ENCODE data around the gene GLIPR1. TPM values are rescaled to one million over a fixed set of nuclear protein-coding genes. Genes with fewer than 3 reads are reported as not detected.

The GLIPR1 gene
- polyA plus RNA-seq, 1 of the 3 experiments (the other 2 are of a cell fraction), result 75.6 TPM

DNA sequence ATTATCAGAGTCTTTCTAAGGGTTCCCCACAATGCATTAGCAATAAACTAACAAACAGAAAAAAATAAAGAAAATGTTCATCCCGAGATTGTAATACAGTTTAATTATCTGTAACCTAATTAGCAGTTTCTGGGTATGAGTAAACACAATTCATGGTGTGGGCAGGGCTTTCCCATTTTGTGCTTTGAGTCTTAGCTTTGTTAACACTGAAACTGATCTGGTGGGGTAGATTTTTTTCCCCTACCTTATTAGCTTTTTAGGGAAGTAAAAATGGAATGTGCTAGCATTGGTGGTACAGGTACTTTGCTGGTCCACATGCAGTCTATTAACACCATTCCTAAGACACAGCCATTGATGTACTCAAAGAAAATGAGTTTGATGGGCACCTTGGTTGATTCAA lies 49.3 kb downstream of the GLIPR1 start (continued):
- TF ChIP-seq, protein P1, sequence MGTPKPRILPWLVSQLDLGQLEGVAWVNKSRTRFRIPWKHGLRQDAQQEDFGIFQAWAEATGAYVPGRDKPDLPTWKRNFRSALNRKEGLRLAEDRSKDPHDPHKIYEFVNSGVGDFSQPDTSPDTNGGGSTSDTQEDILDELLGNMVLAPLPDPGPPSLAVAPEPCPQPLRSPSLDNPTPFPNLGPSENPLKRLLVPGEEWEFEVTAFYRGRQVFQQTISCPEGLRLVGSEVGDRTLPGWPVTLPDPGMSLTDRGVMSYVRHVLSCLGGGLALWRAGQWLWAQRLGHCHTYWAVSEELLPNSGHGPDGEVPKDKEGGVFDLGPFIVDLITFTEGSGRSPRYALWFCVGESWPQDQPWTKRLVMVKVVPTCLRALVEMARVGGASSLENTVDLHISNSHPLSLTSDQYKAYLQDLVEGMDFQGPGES (IDR thresholded peaks at IDR 0.05; ENCODE audit: low read depth, low read length), result no peak
- TF ChIP-seq GATA2 (CRISPR knock-in tag; IDR thresholded peaks at IDR 0.05), result no peak
- TF ChIP-seq EZH2phosphoT487 (IDR thresholded peaks at IDR 0.05; ENCODE audit: borderline replicate concordance, low read depth), result no peak
- no peak for TF ChIP-seq JUND (IDR thresholded peaks at IDR 0.05)

DNA sequence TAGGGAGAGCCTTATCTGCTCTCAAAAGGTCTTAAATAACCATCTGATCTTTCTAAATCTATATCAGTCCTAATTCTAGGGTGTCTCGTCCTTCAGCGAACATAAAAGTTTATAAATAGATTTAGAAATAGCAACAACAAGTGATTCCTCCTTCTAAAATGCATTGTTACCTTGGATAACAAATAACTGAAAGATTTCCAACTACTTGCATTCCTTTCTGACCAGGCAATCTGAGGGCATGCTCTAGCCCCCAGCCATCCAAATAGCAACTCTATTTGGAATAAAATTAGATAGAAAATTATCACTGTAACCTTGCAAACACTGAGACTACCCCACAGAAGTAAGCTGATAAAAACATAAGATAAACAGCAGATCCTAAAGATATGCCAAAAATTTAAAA lies 52.7 kb downstream of the GLIPR1 start:
- TF ChIP-seq EZH2phosphoT487 (IDR thresholded peaks at IDR 0.05; ENCODE audit: borderline replicate concordance, low read depth), result no peak
- no peak for TF ChIP-seq CHD2 (IDR thresholded peaks at IDR 0.05; ENCODE audit: low read length, partially characterized antibody)
- TF ChIP-seq, protein P1 (IDR thresholded peaks at IDR 0.05; ENCODE audit: low read depth, low read length), result no peak
- TF ChIP-seq, protein P2, sequence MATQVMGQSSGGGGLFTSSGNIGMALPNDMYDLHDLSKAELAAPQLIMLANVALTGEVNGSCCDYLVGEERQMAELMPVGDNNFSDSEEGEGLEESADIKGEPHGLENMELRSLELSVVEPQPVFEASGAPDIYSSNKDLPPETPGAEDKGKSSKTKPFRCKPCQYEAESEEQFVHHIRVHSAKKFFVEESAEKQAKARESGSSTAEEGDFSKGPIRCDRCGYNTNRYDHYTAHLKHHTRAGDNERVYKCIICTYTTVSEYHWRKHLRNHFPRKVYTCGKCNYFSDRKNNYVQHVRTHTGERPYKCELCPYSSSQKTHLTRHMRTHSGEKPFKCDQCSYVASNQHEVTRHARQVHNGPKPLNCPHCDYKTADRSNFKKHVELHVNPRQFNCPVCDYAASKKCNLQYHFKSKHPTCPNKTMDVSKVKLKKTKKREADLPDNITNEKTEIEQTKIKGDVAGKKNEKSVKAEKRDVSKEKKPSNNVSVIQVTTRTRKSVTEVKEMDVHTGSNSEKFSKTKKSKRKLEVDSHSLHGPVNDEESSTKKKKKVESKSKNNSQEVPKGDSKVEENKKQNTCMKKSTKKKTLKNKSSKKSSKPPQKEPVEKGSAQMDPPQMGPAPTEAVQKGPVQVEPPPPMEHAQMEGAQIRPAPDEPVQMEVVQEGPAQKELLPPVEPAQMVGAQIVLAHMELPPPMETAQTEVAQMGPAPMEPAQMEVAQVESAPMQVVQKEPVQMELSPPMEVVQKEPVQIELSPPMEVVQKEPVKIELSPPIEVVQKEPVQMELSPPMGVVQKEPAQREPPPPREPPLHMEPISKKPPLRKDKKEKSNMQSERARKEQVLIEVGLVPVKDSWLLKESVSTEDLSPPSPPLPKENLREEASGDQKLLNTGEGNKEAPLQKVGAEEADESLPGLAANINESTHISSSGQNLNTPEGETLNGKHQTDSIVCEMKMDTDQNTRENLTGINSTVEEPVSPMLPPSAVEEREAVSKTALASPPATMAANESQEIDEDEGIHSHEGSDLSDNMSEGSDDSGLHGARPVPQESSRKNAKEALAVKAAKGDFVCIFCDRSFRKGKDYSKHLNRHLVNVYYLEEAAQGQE (IDR thresholded peaks at IDR 0.05; ENCODE audit: low read depth, low read length), result no peak
- TF ChIP-seq, protein P3, sequence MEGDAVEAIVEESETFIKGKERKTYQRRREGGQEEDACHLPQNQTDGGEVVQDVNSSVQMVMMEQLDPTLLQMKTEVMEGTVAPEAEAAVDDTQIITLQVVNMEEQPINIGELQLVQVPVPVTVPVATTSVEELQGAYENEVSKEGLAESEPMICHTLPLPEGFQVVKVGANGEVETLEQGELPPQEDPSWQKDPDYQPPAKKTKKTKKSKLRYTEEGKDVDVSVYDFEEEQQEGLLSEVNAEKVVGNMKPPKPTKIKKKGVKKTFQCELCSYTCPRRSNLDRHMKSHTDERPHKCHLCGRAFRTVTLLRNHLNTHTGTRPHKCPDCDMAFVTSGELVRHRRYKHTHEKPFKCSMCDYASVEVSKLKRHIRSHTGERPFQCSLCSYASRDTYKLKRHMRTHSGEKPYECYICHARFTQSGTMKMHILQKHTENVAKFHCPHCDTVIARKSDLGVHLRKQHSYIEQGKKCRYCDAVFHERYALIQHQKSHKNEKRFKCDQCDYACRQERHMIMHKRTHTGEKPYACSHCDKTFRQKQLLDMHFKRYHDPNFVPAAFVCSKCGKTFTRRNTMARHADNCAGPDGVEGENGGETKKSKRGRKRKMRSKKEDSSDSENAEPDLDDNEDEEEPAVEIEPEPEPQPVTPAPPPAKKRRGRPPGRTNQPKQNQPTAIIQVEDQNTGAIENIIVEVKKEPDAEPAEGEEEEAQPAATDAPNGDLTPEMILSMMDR (IDR thresholded peaks at IDR 0.05), result no peak
- TF ChIP-seq ELF1 (IDR thresholded peaks at IDR 0.05), result no peak
- TF ChIP-seq, protein P4, sequence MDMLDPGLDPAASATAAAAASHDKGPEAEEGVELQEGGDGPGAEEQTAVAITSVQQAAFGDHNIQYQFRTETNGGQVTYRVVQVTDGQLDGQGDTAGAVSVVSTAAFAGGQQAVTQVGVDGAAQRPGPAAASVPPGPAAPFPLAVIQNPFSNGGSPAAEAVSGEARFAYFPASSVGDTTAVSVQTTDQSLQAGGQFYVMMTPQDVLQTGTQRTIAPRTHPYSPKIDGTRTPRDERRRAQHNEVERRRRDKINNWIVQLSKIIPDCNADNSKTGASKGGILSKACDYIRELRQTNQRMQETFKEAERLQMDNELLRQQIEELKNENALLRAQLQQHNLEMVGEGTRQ (IDR thresholded peaks at IDR 0.05; ENCODE audit: borderline replicate concordance, low read depth, low read length), result no peak
- TF ChIP-seq MEF2A (IDR thresholded peaks at IDR 0.05; ENCODE audit: borderline replicate concordance, low read depth), result no peak
- TF ChIP-seq GABPA (IDR thresholded peaks at IDR 0.05; ENCODE audit: low read depth), result no peak
- TF ChIP-seq, protein P5, sequence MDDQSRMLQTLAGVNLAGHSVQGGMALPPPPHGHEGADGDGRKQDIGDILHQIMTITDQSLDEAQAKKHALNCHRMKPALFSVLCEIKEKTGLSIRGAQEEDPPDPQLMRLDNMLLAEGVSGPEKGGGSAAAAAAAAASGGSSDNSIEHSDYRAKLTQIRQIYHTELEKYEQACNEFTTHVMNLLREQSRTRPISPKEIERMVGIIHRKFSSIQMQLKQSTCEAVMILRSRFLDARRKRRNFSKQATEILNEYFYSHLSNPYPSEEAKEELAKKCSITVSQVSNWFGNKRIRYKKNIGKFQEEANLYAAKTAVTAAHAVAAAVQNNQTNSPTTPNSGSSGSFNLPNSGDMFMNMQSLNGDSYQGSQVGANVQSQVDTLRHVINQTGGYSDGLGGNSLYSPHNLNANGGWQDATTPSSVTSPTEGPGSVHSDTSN (IDR thresholded peaks at IDR 0.05), result no peak
- TF ChIP-seq TAF1 (IDR thresholded peaks at IDR 0.05; ENCODE audit: borderline replicate concordance, low read depth, low read length), result no peak
- TF ChIP-seq TCF12 (IDR thresholded peaks at IDR 0.05), result no peak
- TF ChIP-seq JUND (IDR thresholded peaks at IDR 0.05), result no peak
- no peak for TF ChIP-seq RXRA (IDR thresholded peaks at IDR 0.05; ENCODE audit: borderline replicate concordance, low read depth)
- TF ChIP-seq NFIC (IDR thresholded peaks at IDR 0.05; ENCODE audit: borderline replicate concordance), result no peak
- TF ChIP-seq, protein P6, sequence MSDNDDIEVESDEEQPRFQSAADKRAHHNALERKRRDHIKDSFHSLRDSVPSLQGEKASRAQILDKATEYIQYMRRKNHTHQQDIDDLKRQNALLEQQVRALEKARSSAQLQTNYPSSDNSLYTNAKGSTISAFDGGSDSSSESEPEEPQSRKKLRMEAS (IDR thresholded peaks at IDR 0.05; ENCODE audit: low read depth), result no peak
- TF ChIP-seq TEAD4 (IDR thresholded peaks at IDR 0.05; ENCODE audit: borderline replicate concordance, insufficient read depth), result no peak
- TF ChIP-seq RCOR1 (IDR thresholded peaks at IDR 0.05; ENCODE audit: low read length), result no peak
- TF ChIP-seq FOSL2 (IDR thresholded peaks at IDR 0.05; ENCODE audit: borderline replicate concordance, low read depth), result no peak
- H3K4me1 ChIP-seq (ENCODE audit: control insufficient read depth in 1 of 2, insufficient read depth in 2 of 2, low read depth in 1 of 2, low read length in 1 of 2), result no peaks in the 10 kb centered on the region; a peak in 1 of 4 replicates
- POLR2A ChIA-PET, result no interaction called here
- H3K36me3 ChIP-seq (replicated peaks in 1 of 2; ENCODE audit: control insufficient read depth in 1 of 2, insufficient read depth in 2 of 2, low read length in 1 of 2), result no peaks in the 10 kb centered on the region
- WGBS (ENCODE audit: low lambda C conversion rate), result 83% methylated on average over 2 of the region's 2 CpGs
- no peak overlapping the region for H3K4me3 ChIP-seq (ENCODE audit: low read depth in 2 of 2, low read length in 1 of 2)
- H3K4me2 ChIP-seq, result no peak overlapping the region
- H4K20me1 ChIP-seq (ENCODE audit: insufficient read depth), result no peaks in the 10 kb centered on the region
- CTCF ChIA-PET, result interaction anchor here (1.6 to 8.6 kb wide), 2 partner anchors 90 to 502 kb away, joined by 4 to 166 read pairs; partner anchors contain the start of gene PHLDA1
- no peaks in the 10 kb centered on the region for H3K9me3 ChIP-seq
- no peaks in the 10 kb centered on the region for H3K27me3 ChIP-seq (ENCODE audit: insufficient read depth)
- H3K9ac ChIP-seq, result no peak overlapping the region
- H3K27ac ChIP-seq (ENCODE audit: low read depth in 2 of 2, low read length in 1 of 2), result no peak overlapping the region
- DNase-seq, result no peak
- H3K9me2 ChIP-seq, result no peaks in the 10 kb centered on the region
- no peaks in the 10 kb centered on the region for H3F3A ChIP-seq (replicated peaks; ENCODE audit: insufficient read depth)
- no peak overlapping the region for H2AFZ ChIP-seq (ENCODE audit: low read depth)
- no peaks in the 10 kb centered on the region for H3K79me2 ChIP-seq (ENCODE audit: insufficient read depth)

Measured in SK-N-SH (cell line).